ENCODE measurements around the gene ZC3H7B.

ZC3H7B gene

DNA sequence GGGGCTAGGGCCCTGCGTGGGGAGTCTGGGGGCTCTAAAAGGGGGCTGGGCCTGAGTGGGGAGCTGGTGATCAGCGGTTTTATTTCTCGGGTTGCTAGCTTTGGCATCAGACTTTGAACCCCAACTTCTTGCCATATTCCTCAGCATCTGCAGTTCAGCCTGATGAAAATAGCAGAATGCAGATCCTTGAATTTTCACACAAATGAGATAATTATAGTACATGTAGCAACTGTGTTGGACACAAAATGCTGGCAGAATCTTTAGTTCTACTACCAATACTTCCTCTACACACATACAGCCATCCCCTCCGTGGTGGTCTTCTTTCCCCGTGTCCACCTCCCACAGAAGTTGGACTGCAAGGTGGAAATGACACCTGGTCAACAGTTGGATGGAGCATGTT is 1.5 kb downstream of the ZC3H7B start:
- TF ChIP-seq SIN3A (IDR thresholded peaks at IDR 0.05; ENCODE audit: borderline replicate concordance, insufficient read depth, low read length) (no peak), POLR2AphosphoS5 (IDR thresholded peaks at IDR 0.05; ENCODE audit: low read depth, low read length) (no peak)

DNA sequence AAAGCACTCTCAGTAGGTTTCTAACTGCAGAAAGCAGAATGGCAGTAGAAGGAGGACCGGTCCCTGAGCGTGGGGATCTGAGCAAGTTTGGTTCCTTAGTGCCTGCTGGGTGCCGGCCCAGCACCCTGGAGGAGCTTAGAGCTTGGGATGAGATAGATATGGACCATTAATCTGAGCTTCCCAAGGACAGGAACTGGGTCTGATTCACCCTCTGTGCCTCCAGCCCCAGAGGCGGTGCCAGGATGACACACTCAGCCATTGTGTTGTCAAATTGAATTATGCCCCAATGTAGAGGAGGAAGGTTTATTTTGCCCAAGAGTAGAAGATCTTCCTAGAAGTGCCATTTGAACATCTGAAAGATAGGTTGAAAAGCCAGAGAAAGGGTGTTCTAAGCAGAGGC is 4.3 kb downstream of the ZC3H7B start:
- TF ChIP-seq REST (IDR thresholded peaks at IDR 0.05; ENCODE audit: insufficient read depth in 1 of 2, low read depth in 2 of 2, low read length in 2 of 2): no peak
- no peak for TF ChIP-seq FOXP2 (optimal IDR thresholded peaks at IDR 0.05; ENCODE audit: borderline replicate concordance, extremely low read depth, extremely low read length, insufficient read depth)
- TF ChIP-seq POLR2AphosphoS5 (IDR thresholded peaks at IDR 0.05; ENCODE audit: low read depth, low read length): no peak
- TF ChIP-seq SIN3A (IDR thresholded peaks at IDR 0.05; ENCODE audit: borderline replicate concordance, insufficient read depth, low read length): no peak
- no peak for TF ChIP-seq TAF1 (IDR thresholded peaks at IDR 0.05; ENCODE audit: borderline replicate concordance, insufficient read depth, low read length)

DNA sequence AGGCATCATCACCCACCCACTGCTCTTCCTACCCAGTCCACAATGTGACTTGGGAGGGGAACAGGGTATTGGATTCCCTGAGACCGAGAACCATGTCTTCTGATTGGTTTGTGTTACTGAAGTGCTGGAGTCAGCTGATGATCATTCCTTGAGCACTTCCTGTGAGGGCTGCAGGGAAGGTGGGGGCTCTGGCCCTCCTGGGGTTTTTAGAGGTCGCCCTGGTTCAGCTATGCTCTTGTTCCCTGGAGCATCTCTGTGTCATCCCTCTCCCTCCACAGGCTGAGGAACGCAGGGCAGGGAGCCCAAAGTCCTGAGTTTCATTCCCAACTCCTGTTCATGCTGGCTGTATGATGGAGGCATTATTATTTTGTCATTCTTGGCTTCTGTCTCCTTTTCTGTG is 6.7 kb downstream of the ZC3H7B start:
- TF ChIP-seq POLR2AphosphoS5 (IDR thresholded peaks at IDR 0.05; ENCODE audit: low read depth, low read length) (no peak), TAF1 (IDR thresholded peaks at IDR 0.05; ENCODE audit: borderline replicate concordance, insufficient read depth, low read length) (no peak), FOXP2 (optimal IDR thresholded peaks at IDR 0.05; ENCODE audit: borderline replicate concordance, extremely low read depth, extremely low read length, insufficient read depth) (no peak), SIN3A (IDR thresholded peaks at IDR 0.05; ENCODE audit: borderline replicate concordance, insufficient read depth, low read length) (no peak), REST (IDR thresholded peaks at IDR 0.05; ENCODE audit: insufficient read depth in 1 of 2, low read depth in 2 of 2, low read length in 2 of 2) (no peak)

- no peak for TF ChIP-seq SIN3A (IDR thresholded peaks at IDR 0.05; ENCODE audit: borderline replicate concordance, insufficient read depth, low read length)
- no peak for TF ChIP-seq TAF1 (IDR thresholded peaks at IDR 0.05; ENCODE audit: borderline replicate concordance, insufficient read depth, low read length)
- TF ChIP-seq FOXP2 (optimal IDR thresholded peaks at IDR 0.05; ENCODE audit: borderline replicate concordance, extremely low read depth, extremely low read length, insufficient read depth): no peak
- no peak for TF ChIP-seq REST (IDR thresholded peaks at IDR 0.05; ENCODE audit: insufficient read depth in 1 of 2, low read depth in 2 of 2, low read length in 2 of 2)
- TF ChIP-seq POLR2AphosphoS5 (IDR thresholded peaks at IDR 0.05; ENCODE audit: low read depth, low read length): no peak
These were observed 7.2 kb downstream of the ZC3H7B start for GRCh38 chr22:41308544-41308947.

- TF ChIP-seq REST (IDR thresholded peaks at IDR 0.05; ENCODE audit: insufficient read depth in 1 of 2, low read depth in 2 of 2, low read length in 2 of 2) (no peak), TAF1 (IDR thresholded peaks at IDR 0.05; ENCODE audit: borderline replicate concordance, insufficient read depth, low read length) (no peak), SIN3A (IDR thresholded peaks at IDR 0.05; ENCODE audit: borderline replicate concordance, insufficient read depth, low read length) (no peak), POLR2AphosphoS5 (IDR thresholded peaks at IDR 0.05; ENCODE audit: low read depth, low read length) (no peak)
These were observed 9.0 kb downstream of the ZC3H7B start for GRCh38 chr22:41310336-41310735.

Measured in PFSK-1 (cell line).